Colonic mucosa (tissue), 4 donors: ENCODE results near the gene ACTL9. TPM values are rescaled to one million over a fixed set of nuclear protein-coding genes. Genes with fewer than 3 reads are reported as not detected.
A peak's percentile ranks its signal among the peaks of the same experiment; 100 is the strongest.

ENCODE experiments used
- DNase-seq: peaks from one replicate; pipeline ENCODE4 v3.0.0-alpha.2; 2020
- H3K27ac ChIP-seq: fragments of 200-600 bp; one replicate; pipeline ENCODE4 v1.8.0; 2021
- H3K27me3 ChIP-seq: fragments of 200-600 bp; one replicate; pipeline ENCODE4 v1.8.0; 2021
- H3K36me3 ChIP-seq: fragments of 200-600 bp; one replicate; pipeline ENCODE4 v1.8.0; 2021
- H3K4me1 ChIP-seq: fragments of 200-600 bp; one replicate; pipeline ENCODE4 v1.8.0; 2021; ENCODE audit warnings: mild to moderate bottlenecking
- H3K4me3 ChIP-seq: fragments of 200-600 bp; one replicate; pipeline ENCODE4 v1.8.0; 2021
- H3K9ac ChIP-seq, 2 donors: one replicate each; pipeline ENCODE4 v1.7.0; 2013; ENCODE audit warnings: control low read depth in 2 of 2, low read depth in 2 of 2, low read length in 2 of 2
- H3K9me3 ChIP-seq: fragments of 200-600 bp; one replicate; pipeline ENCODE4 v1.8.0; 2021
- intact Hi-C: fragments of 100-400 bp; cut with DNase I; formaldehyde crosslinking; loops from one replicate; pipeline ENCODE4 v1.14.1; 2022
- total RNA-seq, 2 donors: library from RNA; stranded (reverse); fragmentation: NEBNext Ultra II Directional in 1 of 2; extraction: Animal tissue kit (Norgen Biotek cat#: 25700) in 1 of 2; gene quantifications; one replicate each; pipeline ENCODE4 v1.2.1, GENCODE V29; 2021
- TF ChIP-seq, protein P1 (sequence below): fragments of 200-600 bp; IDR thresholded peaks from one replicate; pipeline ENCODE4 v1.8.0; 2022; ENCODE audit warnings: antibody characterized with exemption, mild to moderate bottlenecking
- donor health status: healthy.
- donor health status: DM: no; HTN: no; CAD: no.
- donor health status: DM: no; HTN: no; CAD: no.

The ACTL9 gene
- total RNA-seq, 2 donors from 2014 or later, result not detected

DNA sequence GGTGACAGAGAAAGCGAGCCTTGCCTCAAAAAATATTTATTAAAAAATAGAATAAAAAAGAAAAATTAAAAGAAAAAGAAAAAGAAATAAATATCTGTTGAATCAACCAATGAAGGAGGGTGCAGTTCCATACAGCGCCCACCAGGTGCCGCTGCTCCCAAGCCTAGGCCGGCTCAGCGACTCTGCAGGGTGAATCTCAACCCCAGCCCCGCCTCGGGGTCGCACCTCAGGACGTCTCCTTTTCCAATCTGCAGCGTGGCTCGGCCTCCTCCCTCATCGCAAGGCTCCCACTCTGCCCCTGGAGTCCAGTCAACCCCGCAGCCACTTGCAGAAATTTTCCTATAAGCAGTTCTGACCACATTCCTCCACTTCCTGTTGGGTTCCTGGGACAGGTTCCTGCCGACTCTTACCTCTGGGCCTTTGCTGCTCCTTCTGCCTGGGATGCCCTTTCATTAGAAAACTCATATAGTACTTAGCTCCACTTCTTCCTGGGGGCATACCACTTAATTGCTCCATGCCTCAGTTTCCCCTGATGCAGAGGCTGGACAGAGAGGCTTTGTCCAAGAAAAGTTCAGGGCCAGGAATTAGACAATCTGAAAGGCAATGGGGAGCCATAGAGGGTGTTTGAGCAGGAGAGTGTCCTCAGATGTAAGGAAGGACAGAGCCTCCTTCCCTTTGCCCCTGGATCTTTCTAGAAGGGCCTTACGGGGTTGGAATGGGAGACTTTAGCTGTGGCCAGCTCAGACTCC lies 43.8 kb downstream of the ACTL9 start:
- no peaks in the 10 kb centered on the region for H3K9me3 ChIP-seq
- peak; percentile 35 for DNase-seq
- peak overlapping the region in 1 of 2 donors; percentile 34 for H3K9ac ChIP-seq
- H3K27ac ChIP-seq, result no peak overlapping the region
- H3K4me1 ChIP-seq, result no peaks in the 10 kb centered on the region
- H3K27me3 ChIP-seq, result no peaks in the 10 kb centered on the region
- H3K36me3 ChIP-seq, result no peaks in the 10 kb centered on the region
- intact Hi-C loops, result loop anchor here (1.0 kb wide), 1 partner anchor 425 kb away; no protein-coding TSS in a partner anchor
- no peak overlapping the region for H3K4me3 ChIP-seq
- TF ChIP-seq, protein P1, sequence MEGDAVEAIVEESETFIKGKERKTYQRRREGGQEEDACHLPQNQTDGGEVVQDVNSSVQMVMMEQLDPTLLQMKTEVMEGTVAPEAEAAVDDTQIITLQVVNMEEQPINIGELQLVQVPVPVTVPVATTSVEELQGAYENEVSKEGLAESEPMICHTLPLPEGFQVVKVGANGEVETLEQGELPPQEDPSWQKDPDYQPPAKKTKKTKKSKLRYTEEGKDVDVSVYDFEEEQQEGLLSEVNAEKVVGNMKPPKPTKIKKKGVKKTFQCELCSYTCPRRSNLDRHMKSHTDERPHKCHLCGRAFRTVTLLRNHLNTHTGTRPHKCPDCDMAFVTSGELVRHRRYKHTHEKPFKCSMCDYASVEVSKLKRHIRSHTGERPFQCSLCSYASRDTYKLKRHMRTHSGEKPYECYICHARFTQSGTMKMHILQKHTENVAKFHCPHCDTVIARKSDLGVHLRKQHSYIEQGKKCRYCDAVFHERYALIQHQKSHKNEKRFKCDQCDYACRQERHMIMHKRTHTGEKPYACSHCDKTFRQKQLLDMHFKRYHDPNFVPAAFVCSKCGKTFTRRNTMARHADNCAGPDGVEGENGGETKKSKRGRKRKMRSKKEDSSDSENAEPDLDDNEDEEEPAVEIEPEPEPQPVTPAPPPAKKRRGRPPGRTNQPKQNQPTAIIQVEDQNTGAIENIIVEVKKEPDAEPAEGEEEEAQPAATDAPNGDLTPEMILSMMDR, result peak; percentile 98

DNA sequence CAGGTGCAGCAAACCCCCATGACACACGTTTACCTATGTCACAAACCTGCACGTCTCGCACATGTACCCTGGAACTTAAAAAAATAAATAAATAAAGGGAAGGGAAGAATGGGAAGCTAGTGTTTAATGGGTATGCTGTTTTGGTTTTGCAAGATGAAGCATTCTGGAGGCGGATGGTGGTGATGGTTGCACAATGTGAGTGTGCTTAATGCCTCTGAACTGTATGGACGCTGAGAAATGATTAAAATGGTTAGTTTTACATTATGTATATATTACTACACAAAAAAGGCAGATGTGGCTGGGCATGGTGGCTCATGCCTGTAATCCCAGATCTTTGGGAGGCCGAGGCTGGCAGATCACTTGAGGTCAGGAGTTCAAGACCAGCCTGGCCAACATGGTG lies 50.4 kb downstream of the ACTL9 start:
- Histone ChIP-seq H3K36me3 (no peaks in the 10 kb centered on the region), H3K27me3 (no peaks in the 10 kb centered on the region), H3K27ac (no peak overlapping the region), H3K9ac (no peak overlapping the region), H3K4me3 (no peak overlapping the region), H3K9me3 (no peaks in the 10 kb centered on the region), H3K4me1 (no peaks in the 10 kb centered on the region)
- TF ChIP-seq, protein P1, result no peak
- intact Hi-C loops, result loop anchor here (10.0 kb wide), 1 partner anchor 63 kb away; no protein-coding TSS in a partner anchor
- no peak for DNase-seq

Other genes starting within 250 kb of the ACTL9 start
- under 1 TPM; 0.49 to 0.96 TPM for gene PRAM1, start 196.2 kb downstream of the ACTL9 start, total RNA-seq
- 10 to 100 TPM; 19.5 to 31.9 TPM for gene ZNF414, start 184.6 kb downstream of the ACTL9 start, total RNA-seq
- 1 to 10 TPM; 4.7 to 9.1 TPM for gene MYO1F, start 121.4 kb downstream of the ACTL9 start, total RNA-seq
- 1 to 10 TPM; 3.9 TPM for gene ADAMTS10, start 88.1 kb downstream of the ACTL9 start, total RNA-seq
- not detected for gene NFILZ, start 68.2 kb downstream of the ACTL9 start, total RNA-seq
- not detected for gene OR2Z1, start 22.8 kb upstream of the ACTL9 start, total RNA-seq
- 10 to 100 TPM; 14.1 to 17.6 TPM for gene ZNF558, start 133.5 kb upstream of the ACTL9 start, total RNA-seq
- gene MBD3L1, start 133.6 kb upstream of the ACTL9 start, total RNA-seq, result not detected